ENCODE measurements around the gene TDRD12.
"Not testable (repeated sequence)": the region's sequence is repeated elsewhere in the genome, so short reads cannot be mapped to it uniquely, and the experiment has no call there.

TDRD12 gene

DNA sequence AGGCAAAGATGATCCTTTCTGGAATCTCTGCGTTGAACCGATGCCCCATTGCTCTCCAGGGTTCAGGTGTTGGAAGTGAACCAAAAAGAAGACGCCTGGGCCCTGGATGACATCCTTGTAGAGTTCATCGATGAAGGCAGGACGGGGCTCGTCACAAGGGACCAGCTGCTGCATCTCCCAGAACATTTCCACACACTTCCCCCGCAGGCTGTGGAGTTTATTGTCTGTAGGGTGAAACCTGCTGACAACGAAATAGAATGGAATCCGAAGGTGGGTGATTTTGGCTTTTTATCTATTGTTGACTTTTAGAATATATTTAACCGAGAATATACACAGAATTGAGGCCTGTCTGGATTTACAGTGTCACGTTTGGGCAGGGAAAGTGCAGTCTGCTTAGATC is 91.6 kb downstream of the TDRD12 start:
- no peak for DNase-seq

DNA sequence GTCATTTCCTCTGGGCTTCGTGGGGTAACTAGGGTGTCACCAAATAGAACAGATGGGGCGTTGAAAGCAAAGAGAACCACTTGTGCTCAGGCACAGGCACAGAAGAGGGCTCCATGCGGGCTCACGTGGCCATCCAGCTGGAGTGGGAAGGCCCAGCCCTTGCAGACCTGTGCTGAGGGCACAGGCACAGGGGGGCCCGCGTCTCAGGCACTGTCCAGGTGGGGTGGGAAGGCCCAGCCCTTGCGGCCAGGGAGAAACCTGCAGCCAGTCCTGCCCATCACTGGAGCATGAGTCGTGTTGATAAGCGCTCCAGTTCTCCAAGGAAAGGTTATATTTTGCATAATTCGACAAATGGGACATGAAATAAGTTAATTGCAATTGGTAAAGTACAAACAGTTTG is 92.5 kb downstream of the TDRD12 start:
- DNase-seq: no peak

DNA sequence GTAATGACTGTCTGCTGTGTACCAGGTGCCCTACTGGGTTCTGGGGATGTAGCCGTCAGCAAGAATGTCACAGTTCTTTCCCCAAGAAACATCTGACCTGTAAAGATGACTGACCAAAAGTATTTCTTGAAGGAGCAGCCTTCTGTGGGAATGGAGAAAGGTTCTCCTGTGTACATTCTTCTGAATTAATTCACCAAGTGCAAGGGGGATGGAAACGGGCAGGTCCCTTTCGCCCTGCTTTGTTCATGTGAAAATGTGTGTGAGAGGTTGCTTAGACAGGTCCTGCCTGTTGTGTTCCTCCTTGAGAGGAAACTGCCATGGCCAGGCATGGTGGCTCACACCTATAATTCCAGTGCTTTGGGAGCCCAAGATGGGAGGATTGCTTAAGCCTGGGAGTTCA is 93.0 kb downstream of the TDRD12 start:
- DNase-seq: no peak

- no peak for DNase-seq
These were observed 94.4 kb downstream of the TDRD12 start for GRCh38 chr19:32813862-32814425.

- no peak for DNase-seq
These were observed 95.1 kb downstream of the TDRD12 start for GRCh38 chr19:32814624-32815023.

- DNase-seq: no peak
These were observed 97.1 kb downstream of the TDRD12 start for GRCh38 chr19:32816555-32817099.

DNA sequence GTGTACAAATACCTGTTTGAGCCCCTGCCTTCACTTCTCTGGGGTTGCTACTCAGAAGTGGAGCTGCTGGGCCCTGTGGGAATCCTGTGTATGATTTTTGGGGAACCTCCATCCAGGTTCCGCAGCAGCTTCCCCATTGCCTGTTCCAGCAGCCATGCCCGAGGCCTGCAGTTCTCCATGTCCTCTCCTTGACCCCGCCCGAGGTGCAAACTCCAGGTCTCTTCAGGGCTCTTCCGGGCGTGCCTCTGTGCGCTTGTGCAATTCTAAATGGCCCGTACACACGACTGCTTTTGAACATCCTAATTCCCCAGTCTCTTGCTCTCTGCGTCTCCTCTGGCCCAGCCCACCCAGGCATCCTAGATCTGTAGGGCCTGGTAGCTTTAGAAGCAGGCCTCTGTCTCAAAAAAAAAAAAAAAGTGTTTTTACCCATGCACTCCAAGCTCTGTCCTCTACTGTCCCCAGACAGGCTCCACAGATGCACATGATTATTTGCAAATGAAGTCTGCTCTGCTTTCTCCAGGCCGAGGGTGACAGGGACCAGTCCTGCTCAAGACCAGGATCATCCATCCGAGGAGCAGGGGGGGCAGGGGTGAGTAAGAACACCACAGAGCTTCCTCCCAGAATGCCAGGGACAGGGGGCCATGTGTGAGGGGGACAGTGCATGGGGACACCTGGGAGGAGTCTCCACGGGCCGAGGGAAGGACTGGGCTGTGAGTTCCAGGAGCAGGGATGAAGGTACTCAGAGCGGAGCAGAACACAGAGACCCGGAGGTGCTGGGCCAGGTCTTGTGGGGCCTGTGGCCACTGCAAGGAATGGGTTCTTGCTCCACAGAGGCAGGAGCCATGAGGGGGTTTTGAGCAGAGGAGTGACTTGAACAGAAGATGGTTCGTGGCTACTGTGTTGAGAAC is 98.3 kb downstream of the TDRD12 start:
- no peak for DNase-seq

GRCh38 chr19:32818536-32818935 is 99.0 kb downstream of the TDRD12 start:
- DNase-seq: no peak

GRCh38 chr19:32819419-32820400 is 100.1 kb downstream of the TDRD12 start:
- no peak for DNase-seq

GRCh38 chr19:32822916-32823746 is 103.6 kb downstream of the TDRD12 start:
- no peak for DNase-seq

DNA sequence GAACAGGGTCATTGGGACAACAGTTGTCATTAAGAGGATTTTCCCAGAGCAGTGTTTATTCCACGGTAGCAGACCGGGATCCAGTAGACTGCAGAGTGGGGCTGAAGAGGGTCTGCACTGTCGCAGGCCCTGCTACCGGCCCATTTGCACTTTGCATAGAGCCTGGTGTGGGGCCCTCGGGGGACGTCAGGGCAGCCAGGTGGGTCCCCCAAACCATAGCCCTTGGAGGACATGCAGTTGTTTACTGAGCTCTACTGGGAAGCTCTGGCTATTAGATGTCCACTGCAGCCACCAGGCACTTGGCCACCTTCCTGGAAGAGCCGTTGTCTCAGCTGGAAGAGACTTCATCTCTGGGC is 104.2 kb downstream of the TDRD12 start:
- no peak for DNase-seq

DNA sequence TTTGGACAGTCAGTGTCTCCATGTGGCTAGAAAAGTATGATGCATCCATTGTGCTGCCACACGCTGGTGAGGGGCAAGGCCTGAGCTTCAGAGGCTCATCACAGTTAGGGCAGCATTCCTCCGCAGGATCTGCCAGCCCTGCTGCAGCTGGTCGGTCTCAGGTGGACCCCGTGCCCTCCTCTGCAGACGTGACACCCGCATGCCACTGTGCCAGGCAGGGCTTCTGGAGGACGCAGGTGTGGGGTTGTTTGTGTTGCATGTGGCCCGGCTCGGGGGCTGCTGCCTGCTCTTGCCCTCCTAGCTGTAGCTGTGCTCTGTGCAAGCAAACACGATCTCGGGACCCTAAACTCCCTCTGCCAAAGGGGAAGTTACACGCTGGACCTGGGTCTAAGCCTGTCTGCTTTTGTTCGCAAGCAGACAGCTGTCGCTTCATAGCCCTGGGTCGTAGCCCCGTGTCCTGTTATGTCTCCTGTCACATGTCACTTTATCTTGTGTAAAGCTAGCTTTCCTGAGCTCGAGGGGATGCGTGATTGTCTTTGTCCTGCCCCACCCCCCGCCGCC is 104.7 kb downstream of the TDRD12 start:
- DNase-seq: no peak

GRCh38 chr19:32824916-32825608 is 105.5 kb downstream of the TDRD12 start:
- DNase-seq: no peak

DNA sequence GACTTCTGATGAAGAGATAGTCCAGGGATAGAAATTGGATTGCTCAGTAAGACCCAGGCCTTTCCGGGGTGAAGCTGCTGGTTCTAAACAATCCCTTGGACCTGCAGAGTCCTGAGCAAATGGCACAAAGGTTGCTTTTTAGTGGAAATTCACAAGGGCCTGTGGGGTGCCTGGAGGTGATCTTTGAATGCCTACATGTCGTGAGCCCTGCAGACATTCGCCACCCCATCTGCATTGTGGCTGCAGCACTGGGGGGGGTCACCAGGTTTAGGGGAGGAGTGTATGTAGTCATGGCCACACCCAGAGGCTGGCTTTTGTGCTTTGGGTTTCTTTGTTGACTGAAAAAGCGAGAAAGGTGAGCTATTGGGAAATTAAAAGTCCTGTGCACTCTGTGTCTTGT is 108.6 kb downstream of the TDRD12 start:
- DNase-seq: no peak

- DNase-seq: no peak
These were observed 109.2 kb downstream of the TDRD12 start for GRCh38 chr19:32828643-32829344.

- no peak for DNase-seq
These were observed 109.9 kb downstream of the TDRD12 start for GRCh38 chr19:32829345-32829896.

DNA sequence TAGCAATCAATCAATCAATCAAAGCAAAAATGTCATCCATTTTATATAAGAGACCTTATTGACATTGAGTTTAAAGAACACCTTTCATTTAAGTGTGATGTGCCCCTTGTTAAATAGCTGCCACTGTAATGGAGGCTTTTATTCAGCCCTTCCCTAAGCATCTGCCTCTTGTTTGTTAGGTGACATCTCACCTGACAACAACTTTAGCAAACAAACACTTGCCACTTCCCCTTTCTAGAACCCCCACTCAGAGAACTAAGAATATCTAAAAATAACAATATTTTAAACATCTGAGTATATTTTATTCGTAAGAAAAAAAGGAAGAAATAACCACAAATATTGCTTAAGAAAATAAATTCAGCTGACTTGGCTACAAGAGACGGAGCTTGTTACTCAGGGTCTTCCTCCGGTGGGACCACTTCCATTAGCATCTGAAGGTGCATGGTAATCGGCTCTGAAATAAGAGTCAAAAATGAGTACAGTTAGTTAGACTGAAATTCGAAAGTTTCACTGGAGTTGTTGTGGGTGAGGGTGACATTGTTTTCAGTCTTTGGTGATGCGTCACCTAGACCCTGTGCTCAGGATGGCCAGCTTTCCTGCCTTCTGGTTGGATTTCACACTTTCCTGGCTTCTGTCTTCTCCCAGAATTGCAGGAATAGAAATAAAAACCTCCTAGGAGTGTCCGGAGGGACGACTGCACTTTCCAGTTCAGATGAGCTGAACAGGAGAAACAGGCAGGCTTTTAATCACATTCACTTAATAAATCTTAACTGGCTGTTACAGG is 110.9 kb downstream of the TDRD12 start:
- no peak for DNase-seq

DNA sequence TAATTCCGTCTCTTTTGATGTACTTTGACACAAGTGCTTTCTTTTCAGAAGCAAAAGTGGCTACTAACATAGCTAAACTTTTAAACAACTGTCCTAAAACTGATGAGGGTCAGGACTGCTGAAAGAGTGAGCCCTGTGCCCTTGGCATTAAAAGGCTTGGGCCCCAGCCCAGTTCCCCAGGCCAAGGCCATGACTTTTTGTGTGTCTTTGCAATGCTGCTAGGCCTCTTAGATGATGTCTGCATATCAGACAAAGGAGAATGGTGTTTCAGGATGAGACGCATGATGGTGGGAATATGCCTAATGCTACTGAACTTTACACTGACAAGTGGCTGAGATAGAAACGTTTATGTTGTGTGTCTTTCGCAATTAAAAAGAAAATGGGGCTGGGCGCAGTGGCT is 112.0 kb downstream of the TDRD12 start:
- DNase-seq: no peak

DNA sequence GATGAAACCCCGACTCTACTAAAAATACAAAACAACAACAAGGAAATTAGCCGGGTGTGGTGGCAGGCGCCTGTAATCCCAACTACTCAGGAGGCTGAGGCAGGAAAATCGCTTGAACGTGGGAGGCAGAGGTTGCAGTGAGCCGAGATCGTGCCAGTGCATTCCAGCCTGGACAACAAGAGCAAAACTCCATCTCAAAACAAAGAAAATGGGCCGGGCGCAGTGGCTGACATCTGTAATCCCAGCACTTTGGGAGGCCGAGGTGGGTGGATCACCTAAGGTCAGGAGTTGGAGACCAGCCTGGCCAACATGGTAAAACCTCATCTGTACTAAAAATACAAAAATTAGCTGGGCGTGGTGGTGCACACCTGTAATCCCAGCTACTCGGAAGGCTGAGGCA is 112.5 kb downstream of the TDRD12 start:
- DNase-seq: not testable (repeated sequence)
